G401.6 (cell line): ENCODE measurements around the gene GRIP2.

ENCODE experiments used
- FAIRE-seq: peaks from 2 replicates; lab custom pipeline; 2012; peaks lifted over from hg19 to GRCh38; lab: Jason Lieb, UNC

GRIP2 gene

DNA sequence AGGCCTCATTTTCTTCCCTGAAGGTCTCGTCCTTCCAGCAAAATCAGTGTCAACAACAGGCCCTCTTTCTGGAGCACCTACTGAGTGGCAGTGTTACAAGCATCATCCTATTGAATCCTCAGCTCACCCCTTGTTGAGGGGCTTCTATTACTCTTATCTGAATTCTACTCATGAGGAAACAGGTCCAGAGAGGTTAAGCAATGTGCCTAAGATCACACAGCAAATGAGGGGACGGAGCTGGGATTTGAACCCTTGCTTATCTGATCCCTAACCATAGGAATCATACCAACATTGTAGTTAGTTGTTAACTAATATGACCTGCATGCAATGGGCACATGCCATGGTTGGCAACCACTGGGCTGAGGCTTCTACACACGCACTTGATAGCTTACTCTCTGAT is 74.7 kb downstream of the GRIP2 start:
- FAIRE-seq, result no peak

DNA sequence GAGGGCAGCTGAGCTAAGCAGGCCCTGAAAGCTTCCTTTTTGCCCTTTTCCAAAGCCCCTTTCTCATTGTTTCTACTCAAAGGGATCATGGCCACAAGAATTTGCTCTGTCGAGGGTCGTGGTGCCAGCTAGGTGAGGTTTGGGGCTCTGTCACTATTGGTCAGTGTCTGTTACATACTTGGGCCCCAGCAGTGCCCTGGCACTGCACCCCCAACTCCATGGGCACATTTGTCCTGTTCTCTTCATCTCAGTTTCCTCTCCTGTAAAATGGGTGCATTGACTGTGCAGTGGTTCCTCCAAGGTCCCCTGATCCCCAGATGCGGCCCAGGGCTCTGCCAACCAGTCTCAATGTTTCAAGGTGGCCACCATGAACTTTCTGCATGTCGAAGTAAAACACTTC is 75.6 kb downstream of the GRIP2 start:
- no peak for FAIRE-seq

DNA sequence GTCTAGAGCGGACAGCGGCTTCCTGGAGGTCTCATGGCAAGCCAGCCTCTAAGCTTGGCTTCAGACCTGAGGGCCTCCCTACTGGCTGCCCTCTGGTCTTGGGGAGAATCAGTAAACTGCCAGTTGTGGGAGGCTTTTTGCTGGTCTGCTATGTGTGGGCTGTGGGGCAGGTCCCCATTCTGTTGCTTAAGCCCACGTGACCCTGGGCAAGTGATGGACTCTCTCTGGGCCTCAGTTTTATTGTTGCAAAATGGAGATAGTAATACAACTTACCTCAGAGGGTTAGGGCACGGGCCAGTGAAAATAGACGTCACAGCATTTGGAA is 76.0 kb downstream of the GRIP2 start:
- FAIRE-seq, result no peak

DNA sequence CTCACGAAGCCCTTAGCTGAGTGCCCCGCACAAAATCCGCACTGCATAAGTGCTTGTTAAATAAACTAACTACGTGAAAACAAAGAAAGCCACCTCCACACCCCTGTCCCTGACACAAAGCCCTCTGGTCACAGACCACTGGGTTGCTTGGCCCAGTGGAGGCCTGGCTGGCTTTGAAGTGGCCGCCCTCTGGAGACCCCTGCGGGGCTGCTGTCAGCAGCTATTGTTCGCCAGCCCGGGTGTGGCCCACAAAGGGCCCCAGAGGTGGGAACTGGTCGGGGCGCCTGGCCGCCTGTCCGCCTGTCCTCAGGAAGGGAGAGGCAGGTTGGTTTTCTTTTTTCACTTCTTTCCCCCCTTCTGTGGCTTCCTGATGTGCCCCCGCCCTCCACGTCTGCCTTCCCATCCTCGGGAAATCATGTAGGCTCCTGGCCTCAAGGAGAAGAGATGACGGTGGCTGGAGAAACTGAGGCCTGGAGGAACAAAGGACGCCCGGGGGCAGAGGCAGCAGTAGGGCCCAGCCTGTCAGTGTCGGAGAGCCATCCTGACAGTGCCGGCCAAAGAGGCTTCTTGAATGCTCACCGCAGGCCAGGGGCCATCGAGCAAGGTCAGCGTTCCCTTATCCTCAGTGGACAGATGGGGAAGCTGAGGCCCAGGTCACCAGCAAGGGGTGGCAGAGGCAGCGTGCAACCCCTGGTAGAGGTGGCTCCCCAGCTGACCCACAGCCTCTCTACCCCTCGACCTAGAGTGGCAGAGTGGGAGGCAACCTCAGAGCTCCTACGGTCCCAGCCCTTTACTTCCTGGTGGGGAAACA is 76.6 kb downstream of the GRIP2 start:
- FAIRE-seq, result no peak

DNA sequence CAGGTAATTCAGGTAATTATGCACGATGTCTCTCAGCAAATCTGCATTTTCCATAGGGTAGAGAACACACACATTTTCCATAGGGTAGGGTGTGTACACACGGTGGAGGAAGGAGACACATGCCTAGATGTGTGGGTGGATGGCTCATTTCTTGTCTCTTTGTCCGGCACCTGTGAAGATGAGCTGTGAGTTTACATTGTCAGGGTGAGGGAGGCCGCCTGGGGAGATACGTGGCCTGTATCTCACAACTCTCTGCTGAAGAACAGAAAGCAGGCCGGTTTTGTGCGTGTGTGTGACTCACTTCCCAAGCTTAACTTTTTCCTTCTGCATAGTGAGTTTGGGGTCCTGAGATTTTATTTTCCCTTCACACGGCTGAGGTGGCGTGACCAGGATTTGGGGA is 77.4 kb downstream of the GRIP2 start:
- no peak for FAIRE-seq

DNA sequence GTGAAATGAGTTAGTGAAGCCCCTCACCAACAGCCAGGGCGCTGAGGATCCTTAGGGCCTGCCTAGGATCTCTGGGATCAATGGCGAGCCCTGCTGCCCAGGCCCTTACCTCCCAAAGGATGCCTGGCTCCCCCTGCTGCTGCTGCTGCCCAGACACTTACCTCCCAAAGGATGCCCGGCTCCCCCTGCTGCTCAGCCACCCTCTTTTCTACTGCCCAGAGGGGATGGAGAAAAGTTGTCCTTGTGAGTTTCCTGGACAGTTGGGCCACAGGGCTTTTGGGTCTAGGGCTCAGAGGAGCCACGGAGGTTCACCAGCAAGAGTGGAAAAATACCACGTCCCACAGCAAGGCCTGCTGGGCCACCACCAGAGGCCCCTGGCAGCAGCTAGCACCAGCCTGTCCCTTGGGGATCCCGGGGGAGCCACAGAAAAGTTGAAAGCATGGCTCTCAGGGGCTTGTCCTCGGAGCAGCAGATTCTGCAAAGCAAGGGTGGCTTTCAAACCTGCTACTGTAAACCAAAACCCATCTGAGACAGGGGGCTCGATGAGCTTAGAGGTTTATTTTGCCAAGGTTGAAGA is 78.3 kb downstream of the GRIP2 start:
- FAIRE-seq, result no peak

DNA sequence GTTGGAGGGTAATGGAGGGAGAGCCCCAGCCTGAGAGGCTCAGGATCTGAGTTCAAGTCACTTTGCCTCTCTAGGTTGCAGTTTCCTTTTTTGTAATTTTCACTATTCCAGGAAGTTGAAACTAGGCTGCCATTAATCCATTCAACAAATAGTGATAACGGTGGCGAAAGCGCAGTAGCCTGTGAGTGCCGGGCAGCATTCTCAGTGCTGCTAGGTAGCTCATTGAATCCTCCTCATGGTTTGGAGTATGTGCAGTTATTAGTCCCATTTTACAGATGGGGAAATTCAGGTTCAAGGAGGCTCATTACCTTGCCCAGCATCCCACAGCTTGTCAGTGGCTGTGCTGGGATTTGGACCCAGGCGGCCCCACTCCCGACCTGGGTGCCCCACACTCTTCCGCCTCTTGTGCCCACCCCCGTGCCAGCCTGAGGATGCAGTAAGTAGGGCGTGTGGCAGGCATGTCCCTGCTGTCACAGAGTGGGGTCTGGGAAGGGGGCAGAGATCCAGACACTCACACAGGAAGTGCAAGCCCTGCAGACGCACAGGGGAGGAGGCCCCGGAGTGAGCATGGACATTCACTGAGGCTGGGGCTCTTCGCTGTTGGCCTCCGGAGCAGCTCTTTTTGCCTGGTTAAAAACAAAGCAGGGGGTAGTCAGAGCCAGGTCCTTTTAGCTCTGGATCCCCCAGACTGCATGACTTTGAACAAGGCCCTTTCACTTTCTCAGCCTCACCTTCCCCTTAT is 79.0 kb downstream of the GRIP2 start:
- no peak for FAIRE-seq

DNA sequence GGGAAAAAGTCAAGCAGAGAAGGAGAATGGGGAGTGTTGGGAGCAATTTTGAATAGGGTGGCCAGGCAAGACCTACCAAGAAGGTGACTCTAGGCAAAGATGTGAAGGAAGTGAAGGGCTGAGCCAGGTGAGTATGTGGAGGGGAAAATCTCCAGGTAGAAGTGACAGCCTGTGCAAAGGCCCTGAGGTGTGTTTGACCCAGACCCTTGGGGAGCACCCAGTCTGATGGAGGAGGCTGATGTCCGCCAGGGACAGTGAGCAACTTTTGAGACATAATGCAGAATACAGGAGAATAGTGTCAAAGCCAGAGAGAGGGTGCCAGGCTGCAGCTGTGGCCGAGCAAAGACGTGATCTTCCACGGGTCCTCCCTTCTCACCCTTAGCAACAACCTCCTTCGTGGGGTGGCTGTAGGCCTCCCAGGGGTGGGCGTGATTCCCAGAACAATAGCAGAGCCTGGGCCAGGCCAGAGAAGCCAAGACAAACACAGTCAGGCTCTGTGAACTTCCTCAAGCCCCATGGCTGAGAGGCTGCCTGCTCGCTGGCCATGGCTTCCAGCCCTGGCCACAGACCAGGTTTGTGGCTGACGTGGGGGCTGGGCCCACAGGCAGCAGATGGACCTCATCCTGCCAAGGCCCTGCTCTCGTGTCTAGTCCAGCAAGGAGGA is 79.7 kb downstream of the GRIP2 start:
- FAIRE-seq, result no peak

DNA sequence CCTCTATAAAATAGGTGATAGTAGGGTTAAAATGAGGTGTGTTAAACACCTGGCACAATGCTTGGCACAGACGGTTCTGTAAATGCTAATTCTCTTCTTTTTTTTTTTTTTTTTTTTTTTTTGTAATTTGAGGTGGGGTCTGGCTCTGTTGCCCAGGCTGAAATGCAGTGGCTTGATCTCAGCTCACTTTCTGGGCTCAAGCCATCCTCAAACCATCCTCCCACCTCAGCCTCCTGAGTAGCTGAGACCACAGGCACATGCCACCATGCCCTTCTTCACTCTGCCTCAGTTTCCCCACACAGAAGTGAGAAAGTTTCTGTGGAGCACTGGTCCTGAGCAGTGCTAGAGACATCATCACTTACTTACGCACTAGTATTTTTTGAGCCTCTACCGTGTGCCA is 80.4 kb downstream of the GRIP2 start:
- FAIRE-seq, result no peak

DNA sequence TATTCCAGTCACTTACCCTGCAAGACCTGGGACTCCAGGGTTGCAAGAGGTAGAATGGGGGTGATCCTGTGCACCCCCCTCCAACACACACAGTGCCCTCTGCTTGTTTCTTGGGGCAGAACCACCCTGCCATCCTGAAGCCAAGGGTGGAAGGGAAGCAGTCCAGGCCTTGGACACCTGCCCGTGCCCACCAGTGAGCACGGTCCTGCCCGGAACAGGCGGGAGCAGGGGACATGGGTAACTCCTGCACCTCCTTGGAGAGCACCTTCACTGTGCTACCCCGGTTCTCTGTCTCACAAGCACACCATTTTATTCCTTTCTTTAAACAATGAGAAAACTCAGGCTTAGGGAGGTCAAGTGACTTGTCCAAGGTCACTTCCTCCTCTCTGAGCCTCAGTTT is 80.8 kb downstream of the GRIP2 start:
- no peak for FAIRE-seq

DNA sequence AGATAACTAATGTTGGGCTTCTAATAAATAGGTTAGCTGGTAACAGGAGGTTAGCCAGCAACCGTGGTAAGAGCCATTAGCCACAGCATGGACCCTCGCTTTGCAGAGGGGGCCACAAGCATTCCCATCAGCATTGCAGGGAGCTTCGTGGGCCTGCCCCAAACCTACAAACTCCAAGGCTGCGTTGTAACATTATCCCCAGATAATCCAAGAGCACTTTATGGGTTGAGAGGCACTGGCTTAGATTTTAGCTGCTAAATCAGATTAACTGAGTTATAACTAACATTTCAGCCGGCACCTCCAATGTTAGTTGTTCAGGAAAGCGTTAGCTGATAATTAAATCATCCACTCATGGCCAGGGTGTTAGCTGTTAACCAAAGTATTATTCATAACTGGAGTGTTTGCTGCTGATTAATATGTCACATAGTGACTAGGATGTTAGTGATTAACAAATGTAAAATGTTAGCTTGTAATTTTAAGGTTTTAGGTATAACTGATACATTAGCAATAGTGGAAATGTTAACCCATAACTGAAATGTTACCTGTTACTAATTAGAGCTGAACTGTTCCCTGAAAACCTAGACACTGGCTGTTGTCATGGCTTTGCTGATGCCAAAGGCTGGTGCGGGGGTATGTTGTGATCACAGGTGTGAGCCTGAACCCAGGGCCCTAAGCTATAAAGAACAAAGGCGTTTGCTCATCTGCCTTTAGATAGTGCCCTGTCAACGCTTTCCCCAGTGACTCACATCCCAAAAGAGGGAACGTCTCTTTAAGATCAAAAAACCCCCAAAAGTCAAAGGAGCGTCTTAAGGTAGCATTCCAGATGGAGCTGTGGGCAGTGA is 81.5 kb downstream of the GRIP2 start:
- FAIRE-seq, result no peak

DNA sequence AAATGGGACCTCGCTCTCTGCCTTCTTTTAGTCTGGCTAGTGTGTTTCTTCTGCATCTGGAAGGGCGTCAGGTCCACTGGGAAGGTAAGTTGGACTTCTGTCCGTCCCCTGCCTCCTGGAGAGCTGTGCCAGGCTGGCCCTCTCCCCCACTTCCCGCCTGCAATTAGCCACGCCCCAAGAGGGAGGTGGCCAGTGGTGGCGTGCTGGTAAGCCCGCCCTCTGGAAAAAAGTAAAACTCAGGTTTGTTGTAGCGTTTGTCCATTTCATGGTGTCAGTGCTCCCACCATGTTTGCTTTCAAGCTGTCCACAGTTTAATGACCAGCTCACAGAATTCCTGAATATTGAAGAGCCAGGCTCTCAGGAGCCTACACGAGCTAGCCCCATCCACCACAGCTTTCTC is 82.1 kb downstream of the GRIP2 start:
- no peak for FAIRE-seq

DNA sequence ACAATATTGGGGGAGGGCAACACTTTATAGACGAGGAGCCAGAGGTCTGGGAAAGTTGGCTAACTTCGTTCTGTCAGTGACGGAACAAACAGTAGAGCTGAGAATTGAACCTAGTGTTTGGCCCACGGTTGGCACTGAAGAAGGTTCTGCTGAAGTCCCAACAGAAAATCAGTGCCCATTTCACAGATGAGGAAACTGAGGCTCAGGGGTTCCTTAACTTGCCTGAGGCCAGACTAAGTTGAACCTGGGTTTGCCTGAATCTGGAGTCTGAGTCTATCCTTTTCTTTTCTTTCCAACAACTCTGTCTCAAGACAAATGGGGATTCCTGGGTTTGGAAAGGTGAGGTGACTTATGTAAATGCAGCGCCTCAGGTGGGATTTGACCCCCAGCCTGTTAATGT is 82.7 kb downstream of the GRIP2 start:
- no peak for FAIRE-seq

DNA sequence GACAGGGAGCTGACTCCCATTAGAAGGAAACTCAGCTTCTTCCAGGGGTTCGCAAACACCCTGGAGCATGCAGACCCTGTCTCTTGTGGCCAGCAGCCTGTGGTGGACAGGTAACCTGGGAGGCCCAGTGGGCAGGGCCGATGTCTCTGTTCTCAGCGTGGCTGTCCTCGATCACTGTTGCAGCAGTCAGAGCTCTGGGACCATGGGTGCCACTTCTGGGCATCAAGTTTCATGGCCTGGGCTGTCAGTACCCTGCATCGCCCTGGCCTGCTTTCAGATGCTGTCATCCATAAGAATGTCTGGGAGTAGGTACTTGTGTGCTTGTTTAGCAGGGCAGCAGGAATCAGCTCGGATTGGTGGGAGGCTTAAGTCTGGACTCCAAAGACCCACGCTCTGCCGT is 83.3 kb downstream of the GRIP2 start:
- no peak for FAIRE-seq

DNA sequence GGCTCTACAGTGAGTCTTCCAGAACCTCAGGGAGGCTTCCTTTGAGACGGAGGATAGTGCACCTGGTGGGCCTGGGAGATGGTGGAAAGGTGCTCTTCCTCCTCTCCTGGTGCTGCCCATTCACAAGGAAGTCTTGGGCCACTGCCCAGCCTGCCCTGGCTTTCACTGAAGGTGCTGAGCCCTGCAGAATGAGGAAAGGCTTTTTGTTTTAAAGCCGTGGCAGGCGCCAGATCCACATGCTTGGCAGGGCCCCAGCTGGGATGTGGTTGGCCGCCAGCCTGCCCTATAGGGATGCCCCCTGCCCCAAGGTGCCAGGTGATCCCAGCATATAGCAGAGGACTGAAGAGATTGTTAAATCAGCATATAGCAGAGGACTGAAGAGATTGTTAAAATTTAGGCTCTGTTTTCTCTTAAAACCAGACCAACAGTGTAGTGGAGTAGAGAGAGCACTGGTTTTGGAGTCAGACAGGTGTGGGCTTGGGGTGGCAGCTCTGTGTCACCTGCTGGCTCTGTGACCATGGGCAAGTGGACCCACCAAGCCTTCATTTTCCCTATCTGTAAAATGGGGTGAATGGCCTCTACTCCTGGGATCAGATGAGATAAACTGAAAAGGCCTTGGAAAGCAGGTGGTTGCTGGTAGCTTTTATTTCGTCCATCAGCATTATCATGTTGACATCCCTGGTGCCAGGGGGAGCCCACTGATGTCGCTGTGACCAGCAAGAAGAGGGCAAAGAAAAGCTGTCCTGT is 84.4 kb downstream of the GRIP2 start:
- no peak for FAIRE-seq

DNA sequence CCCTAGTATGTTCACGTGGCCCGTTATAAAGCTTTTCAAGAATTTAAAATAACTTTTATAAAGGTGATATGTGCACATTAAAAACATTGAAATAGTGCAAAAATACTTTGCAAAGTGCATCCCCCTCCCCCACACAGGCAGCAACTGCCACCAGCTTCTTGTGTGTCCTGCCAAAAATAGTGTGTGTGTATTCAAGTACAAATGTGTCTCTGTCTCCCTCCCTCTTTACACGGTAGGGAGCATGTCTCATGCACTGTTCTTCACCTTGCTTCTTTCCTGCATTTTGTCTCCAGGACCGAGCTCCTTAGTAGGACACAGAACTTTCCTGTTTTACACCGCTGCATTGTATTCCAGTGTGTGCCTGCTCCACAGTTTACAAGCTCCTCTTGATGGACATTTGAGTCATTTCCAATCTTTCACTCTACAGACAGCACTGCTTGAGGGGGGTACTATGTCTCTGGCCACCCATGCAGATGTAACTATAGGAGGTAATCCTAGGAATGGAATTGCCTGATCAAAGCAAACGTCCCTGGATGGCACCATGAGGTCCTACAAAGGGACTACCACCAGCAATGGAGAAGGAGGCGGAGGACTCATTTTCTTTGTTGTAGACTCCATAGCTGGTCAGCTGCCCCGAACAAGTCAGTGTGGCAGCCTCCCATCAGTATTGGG is 85.4 kb downstream of the GRIP2 start:
- no peak for FAIRE-seq

DNA sequence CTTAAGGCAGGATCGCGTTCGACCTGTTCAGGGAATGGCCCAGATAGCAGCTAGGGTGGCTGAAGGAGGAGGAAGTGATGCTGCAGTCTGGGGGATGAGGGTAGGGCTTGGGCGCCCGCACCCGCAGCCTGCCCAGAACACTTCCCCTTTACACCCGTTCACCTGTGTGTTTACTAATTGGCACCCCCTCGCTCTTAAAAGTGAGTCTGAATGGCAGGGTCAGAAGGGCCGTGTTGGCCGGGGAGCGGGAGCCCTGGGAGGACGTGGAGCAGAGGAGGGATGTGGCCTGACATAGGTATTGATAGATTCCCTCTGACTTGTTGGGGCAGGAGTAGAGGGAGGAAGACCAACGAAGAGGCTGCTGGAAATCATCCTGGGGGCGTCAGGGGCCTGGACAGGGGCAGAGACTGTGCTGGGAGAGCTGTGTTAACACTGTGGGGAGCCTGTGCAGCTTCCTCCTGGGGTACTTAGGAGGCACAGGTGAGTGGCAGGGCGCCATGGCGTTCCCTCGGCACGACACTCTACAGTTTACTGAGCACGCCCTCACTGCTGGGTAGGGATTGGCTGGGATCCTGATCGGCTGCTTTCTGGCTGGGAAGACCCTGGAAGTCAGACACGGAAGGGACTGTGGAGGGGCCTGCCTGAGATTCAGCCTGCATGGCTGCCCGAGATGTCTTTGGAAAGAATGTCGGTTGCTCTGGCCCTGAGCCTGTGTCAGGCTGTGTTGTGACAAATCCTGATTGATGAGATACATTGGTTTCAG is 86.1 kb downstream of the GRIP2 start:
- FAIRE-seq, result no peak

DNA sequence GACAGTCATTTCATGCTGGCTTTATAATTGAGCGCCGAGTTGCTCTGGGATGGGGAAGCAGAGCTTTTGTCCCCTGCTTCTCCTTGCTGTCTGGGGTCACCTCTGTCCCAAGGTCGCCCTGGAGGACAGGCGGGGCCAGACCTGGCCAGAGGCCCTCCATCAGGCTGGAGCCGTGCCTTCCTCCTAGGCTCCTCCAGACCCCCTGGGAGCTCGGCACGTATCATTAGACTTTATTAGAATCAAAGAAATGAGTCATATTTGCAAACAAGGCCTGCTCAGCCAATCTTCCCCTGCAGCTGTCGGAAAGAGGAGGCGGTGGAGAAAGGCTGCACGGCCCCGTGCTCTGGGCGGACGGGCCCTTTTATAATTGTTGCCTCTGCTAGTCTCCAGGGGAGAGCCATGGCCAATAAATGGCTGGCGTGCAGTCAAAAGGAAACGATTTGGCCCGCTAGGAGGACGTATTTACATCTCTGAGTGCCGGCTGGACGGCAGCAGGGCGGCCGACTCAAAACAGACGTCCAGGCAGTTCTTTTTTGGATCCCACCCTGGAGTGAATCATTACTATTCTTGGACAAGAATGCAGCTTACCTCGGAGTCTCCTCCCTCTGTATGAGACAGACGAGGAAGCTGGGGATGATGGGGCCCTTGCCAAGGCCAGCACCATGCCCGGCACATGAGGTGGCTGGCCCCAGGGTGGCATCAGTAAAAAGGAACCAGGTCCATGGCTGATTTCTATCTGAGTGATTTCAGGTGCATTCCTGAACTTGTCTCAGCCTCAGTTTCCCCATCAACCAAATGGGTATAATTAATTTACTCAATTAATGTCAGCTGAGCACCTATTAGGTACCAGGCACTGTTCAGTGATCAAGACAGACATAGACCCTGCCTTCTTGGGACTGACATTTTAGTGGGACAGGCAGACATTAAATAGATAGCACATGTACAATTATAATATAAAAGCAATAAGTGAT is 87.1 kb downstream of the GRIP2 start:
- FAIRE-seq, result no peak
